ENCODE results near the gene DPEP3.
"Not testable (repeated sequence)": the region's sequence is repeated elsewhere in the genome, so short reads cannot be mapped to it uniquely, and the experiment has no call there.

The DPEP3 gene

DNA sequence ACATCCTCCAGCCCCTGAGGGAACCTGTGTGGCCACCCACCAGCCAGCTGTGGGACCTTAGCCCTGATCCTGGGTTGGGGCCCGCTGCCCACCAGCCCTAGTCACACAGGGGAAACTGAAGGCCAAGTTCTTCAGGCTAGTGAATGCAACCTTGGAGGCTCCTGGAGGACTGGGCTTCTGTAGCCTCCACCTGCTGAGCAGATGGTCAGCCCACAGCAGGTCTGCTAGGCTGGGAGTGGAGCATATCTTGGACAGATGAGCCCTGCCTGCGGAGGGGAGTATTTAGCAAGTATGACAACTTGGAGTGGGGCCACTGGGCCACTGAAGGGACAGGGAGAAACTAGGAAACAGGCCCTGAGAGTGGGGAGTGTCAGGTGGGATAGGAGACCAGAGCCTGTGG is 4.1 kb downstream of the DPEP3 start:
- H2AFZ ChIP-seq (ENCODE audit: low read length, unreplicated experiment) = no peak overlapping the region
- H3K27me3 ChIP-seq (ENCODE audit: insufficient read depth, low read length) = peaks cover 11% of the 10 kb centered on the region; the same call in 1 of the 2 replicates
- H3K36me3 ChIP-seq (ENCODE audit: insufficient read depth, low read length) = no peaks in the 10 kb centered on the region
- no peak overlapping the region for H3K4me3 ChIP-seq (ENCODE audit: low read depth, low read length)
- H3K27ac ChIP-seq (ENCODE audit: low read depth, low read length) = no peak overlapping the region
- no peaks in the 10 kb centered on the region for H3K4me1 ChIP-seq (ENCODE audit: control insufficient read depth, insufficient read depth, low read length, unreplicated experiment)
- no peaks in the 10 kb centered on the region for H3K79me2 ChIP-seq (ENCODE audit: control insufficient read depth, insufficient read depth, low read length, unreplicated experiment)

DNA sequence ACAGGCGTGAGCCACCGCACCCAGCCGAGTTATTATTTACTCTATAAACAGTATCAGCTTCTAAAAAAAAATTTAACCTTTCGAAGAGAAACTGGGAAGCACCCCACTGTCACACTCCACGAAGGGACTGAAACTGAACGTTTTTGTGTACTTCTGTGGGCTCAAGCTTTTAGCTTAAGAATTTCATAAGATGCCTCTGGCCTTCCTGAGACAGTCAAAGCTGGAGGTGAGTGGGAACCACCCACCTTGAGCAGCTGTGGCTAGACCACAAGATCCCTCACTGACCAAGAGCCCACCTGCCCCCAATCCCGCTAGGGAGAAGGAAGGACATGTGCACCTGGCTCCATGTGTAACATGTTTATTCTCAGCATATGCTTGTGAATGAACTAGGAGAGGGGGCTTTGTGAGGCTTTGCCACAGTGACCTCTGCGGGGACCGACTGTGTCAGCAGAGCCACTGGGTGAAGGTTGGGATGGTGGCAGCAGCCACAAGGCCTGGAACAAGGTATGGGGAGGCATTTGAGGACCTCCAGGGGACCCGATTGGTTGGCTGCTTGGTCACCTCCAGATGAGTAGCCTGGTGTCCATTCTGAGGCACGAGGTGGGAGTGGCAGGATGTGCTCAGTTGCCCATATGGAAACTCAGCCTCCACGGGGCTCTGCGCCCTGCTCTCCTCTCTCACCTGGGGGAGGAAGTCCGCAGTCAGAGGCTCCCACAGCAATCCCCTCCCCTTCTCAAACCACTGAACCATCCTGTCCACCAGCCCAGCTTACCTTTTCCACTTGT is 4.8 kb downstream of the DPEP3 start:
- no peak overlapping the region for H3K4me3 ChIP-seq (ENCODE audit: low read depth, low read length)

DNA sequence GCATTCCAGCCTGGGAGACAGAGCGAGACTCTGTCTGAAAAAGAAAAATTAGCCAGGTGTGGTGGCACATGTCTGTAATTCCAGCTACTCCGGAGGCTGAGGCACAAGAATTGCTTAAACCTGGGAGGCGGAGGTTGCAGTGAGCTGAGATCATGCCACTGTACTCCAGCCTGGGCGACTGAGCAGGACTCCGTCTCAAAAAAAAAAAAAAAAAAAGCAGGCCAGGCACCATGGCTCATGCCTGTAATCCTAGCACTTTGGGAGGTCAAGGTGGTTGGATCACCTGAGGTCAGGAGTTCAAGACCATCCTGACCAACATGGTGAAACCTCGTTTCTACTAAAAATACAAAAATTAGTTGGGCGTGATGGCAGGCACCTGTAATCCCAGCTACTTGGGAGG is 8.0 kb downstream of the DPEP3 start:
- H2AFZ ChIP-seq (ENCODE audit: low read length, unreplicated experiment); H3K4me3 ChIP-seq (ENCODE audit: low read depth, low read length); H3K27ac ChIP-seq (ENCODE audit: low read depth, low read length); H3K27me3 ChIP-seq (ENCODE audit: insufficient read depth, low read length); H3K4me1 ChIP-seq (ENCODE audit: control insufficient read depth, insufficient read depth, low read length, unreplicated experiment); H3K36me3 ChIP-seq (ENCODE audit: insufficient read depth, low read length): not testable (repeated sequence)
- H3K79me2 ChIP-seq (ENCODE audit: control insufficient read depth, insufficient read depth, low read length, unreplicated experiment) = peaks cover 10% of the 10 kb centered on the region

More for the DNA sequence above, 4.8 kb downstream of the DPEP3 start:
- Histone ChIP-seq H3K79me2 (ENCODE audit: control insufficient read depth, insufficient read depth, low read length, unreplicated experiment) (no peaks in the 10 kb centered on the region), H3K27ac (ENCODE audit: low read depth, low read length) (no peak overlapping the region), H3K36me3 (ENCODE audit: insufficient read depth, low read length) (no peaks in the 10 kb centered on the region), H2AFZ (ENCODE audit: low read length, unreplicated experiment) (no peak overlapping the region), H3K27me3 (ENCODE audit: insufficient read depth, low read length) (peaks cover 11% of the 10 kb centered on the region; the same call in 1 of the 2 replicates), H3K4me1 (ENCODE audit: control insufficient read depth, insufficient read depth, low read length, unreplicated experiment) (no peaks in the 10 kb centered on the region)

DNA sequence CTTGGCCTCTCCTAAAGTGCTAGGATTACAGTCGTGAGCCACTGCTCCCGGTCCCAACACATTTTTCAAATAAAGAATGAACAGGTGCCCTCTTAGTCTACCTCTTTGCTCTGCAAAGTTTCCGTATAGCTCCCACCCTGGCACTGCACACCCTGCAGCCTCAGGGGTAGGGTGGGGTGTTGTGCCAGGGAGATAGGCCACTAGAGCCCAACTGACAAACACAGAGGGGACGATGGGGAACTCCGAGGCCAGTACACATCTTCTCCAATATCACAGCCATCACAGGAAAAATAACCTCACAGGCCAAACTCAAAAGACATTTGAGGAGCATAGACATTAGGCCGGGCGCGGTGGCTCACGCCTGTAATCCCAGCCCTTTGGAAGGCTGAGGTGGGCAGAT is 9.2 kb downstream of the DPEP3 start:
- H3K36me3 ChIP-seq (ENCODE audit: insufficient read depth, low read length) = no peaks in the 10 kb centered on the region
- H3K79me2 ChIP-seq (ENCODE audit: control insufficient read depth, insufficient read depth, low read length, unreplicated experiment) = peaks cover 22% of the 10 kb centered on the region
- peaks cover 10% of the 10 kb centered on the region for H3K4me1 ChIP-seq (ENCODE audit: control insufficient read depth, insufficient read depth, low read length, unreplicated experiment)
- H3K27ac ChIP-seq (ENCODE audit: low read depth, low read length) = no peak overlapping the region
- H3K27me3 ChIP-seq (ENCODE audit: insufficient read depth, low read length) = no peaks in the 10 kb centered on the region
- H2AFZ ChIP-seq (ENCODE audit: low read length, unreplicated experiment) = no peak overlapping the region
- H3K4me3 ChIP-seq (ENCODE audit: low read depth, low read length) = no peak overlapping the region

- no peaks in the 10 kb centered on the region; the same call in 1 of the 2 replicates for H3K36me3 ChIP-seq (ENCODE audit: insufficient read depth, low read length)
- no peak overlapping the region for H3K27ac ChIP-seq (ENCODE audit: low read depth, low read length)
Measured at GRCh38 chr16:67969254-67970039, 10.9 kb downstream of the DPEP3 start.

DNA sequence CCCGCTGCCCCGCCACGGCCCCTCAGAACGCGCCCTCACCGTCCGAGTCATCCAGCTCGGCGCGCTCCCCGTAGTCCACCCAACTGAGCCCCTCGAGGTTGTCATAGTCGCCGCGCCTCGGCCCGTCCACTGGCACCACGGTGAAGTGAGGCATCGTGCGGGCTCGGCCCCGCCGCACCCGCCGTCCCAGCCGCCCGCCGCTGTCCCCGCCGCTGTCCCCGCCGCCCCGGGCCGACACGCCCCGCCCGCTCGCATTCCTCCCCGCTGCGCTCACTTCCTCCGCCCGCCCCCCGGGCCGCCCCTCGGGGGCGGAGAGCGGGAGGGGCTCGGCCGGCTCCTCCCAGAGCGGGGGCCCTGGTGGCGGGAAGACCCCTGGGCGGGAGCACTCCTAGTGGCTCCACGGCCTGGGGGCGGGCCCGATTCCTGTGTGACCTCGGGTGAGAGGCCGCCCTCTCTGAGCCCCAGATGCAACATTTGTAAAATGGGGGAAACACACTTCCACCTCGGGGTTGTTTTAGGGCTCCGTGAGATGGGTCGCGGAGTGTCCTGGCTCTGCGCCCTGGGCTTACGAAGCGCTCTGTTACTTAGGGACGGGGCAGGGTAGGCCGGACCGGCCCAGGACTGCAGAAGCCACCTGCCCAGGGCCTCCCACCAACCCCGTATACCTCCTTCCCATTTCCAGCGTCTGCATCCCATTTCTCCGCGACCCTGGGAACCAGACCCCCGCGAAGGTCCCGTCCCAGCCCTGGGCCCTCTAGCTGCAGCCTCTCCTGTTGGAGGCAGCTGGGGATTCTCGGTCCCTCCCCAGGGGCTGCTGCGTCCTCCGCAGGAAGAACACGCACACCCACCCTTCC is 11.7 kb downstream of the DPEP3 start, which contains the start of gene SLC12A4:
SLC12A4 (minus strand) TSS at position 238 of the 854 bp plus-strand sequence; CDS start at position 154, 84 bp downstream.
- H3K27ac ChIP-seq (ENCODE audit: low read depth, low read length) = peak within 1 kb of the TSS; percentile 76
- no peaks in the 10 kb centered on the region for H3K27me3 ChIP-seq (ENCODE audit: insufficient read depth, low read length)

More at GRCh38 chr16:67969254-67970039, 10.9 kb downstream of the DPEP3 start:
- Histone ChIP-seq H3K4me3 (ENCODE audit: low read depth, low read length) (peak overlapping the region; percentile 88), H3K4me1 (ENCODE audit: control insufficient read depth, insufficient read depth, low read length, unreplicated experiment) (peaks cover 26% of the 10 kb centered on the region), H3K79me2 (ENCODE audit: control insufficient read depth, insufficient read depth, low read length, unreplicated experiment) (peaks cover 39% of the 10 kb centered on the region), H3K27me3 (ENCODE audit: insufficient read depth, low read length) (no peaks in the 10 kb centered on the region), H2AFZ (ENCODE audit: low read length, unreplicated experiment) (peak overlapping the region; percentile 95)

GRCh38 chr16:67967958-67968399 is 12.3 kb downstream of the DPEP3 start:
- peak overlapping the region; percentile 88 for H3K4me3 ChIP-seq (ENCODE audit: low read depth, low read length)
- H2AFZ ChIP-seq (ENCODE audit: low read length, unreplicated experiment) = peak overlapping the region; percentile 71

More for the DNA sequence above, 11.7 kb downstream of the DPEP3 start, which contains the start of gene SLC12A4:
- Histone ChIP-seq H2AFZ (ENCODE audit: low read length, unreplicated experiment) (peak within 1 kb of the TSS; percentile 95), H3K4me1 (ENCODE audit: control insufficient read depth, insufficient read depth, low read length, unreplicated experiment) (peaks cover 27% of the 10 kb centered on the region), H3K36me3 (ENCODE audit: insufficient read depth, low read length) (peaks cover under 1% of the 10 kb centered on the region), H3K4me3 (ENCODE audit: low read depth, low read length) (peak within 1 kb of the TSS; percentile 88), H3K79me2 (ENCODE audit: control insufficient read depth, insufficient read depth, low read length, unreplicated experiment) (peaks cover 47% of the 10 kb centered on the region)

DNA sequence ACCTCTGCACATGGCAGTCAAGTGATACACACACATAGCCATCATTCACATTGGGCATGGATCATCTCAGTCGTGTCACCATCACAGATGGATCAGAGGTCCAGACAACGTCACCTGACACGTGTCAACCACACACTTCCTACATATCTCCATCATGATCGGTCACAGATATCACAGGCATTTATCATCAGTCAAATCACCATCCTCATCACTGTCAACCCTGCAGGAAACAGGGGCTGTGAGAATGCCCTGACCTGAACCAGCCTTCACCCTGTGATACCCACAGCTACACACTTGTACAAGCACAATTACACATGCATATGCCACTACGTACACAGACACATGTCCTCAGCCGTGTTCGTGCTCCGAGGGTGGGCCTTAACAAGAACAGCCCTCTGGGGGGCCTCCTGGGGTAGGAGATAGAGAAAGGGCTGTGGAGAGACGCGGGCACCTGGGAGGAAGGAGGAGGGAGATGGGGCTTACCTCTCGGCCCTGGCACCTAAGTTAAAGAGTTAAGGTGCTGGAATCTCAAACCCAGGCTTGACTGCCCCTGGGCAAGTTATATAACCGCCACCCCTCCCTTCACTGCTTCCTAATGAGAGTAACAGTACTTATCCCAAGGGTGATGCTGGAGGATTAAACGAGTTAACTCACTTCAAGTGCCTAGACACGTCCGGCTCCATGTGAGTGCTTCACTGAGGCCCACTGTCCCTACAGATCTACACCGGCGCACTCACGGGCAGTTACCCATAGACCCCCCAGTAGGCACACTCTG is 12.9 kb downstream of the DPEP3 start:
- Histone ChIP-seq H2AFZ (ENCODE audit: low read length, unreplicated experiment) (no peak overlapping the region), H3K4me1 (ENCODE audit: control insufficient read depth, insufficient read depth, low read length, unreplicated experiment) (peaks cover 36% of the 10 kb centered on the region), H3K4me3 (ENCODE audit: low read depth, low read length) (peak overlapping the region; percentile 88), H3K36me3 (ENCODE audit: insufficient read depth, low read length) (peaks cover 9% of the 10 kb centered on the region), H3K27me3 (ENCODE audit: insufficient read depth, low read length) (no peaks in the 10 kb centered on the region), H3K27ac (ENCODE audit: low read depth, low read length) (peak overlapping the region; percentile 76), H3K79me2 (ENCODE audit: control insufficient read depth, insufficient read depth, low read length, unreplicated experiment) (peaks cover 55% of the 10 kb centered on the region)

More at GRCh38 chr16:67967958-67968399, 12.3 kb downstream of the DPEP3 start:
- Histone ChIP-seq H3K27me3 (ENCODE audit: insufficient read depth, low read length) (no peaks in the 10 kb centered on the region), H3K4me1 (ENCODE audit: control insufficient read depth, insufficient read depth, low read length, unreplicated experiment) (peaks cover 34% of the 10 kb centered on the region), H3K79me2 (ENCODE audit: control insufficient read depth, insufficient read depth, low read length, unreplicated experiment) (peaks cover 53% of the 10 kb centered on the region), H3K27ac (ENCODE audit: low read depth, low read length) (peak overlapping the region; percentile 76), H3K36me3 (ENCODE audit: insufficient read depth, low read length) (peaks cover 6% of the 10 kb centered on the region)

- Histone ChIP-seq H3K79me2 (ENCODE audit: control insufficient read depth, insufficient read depth, low read length, unreplicated experiment) (peaks cover 58% of the 10 kb centered on the region), H3K27ac (ENCODE audit: low read depth, low read length) (peak overlapping the region; percentile 76), H3K4me3 (ENCODE audit: low read depth, low read length) (peak overlapping the region; percentile 88), H3K27me3 (ENCODE audit: insufficient read depth, low read length) (no peaks in the 10 kb centered on the region), H3K4me1 (ENCODE audit: control insufficient read depth, insufficient read depth, low read length, unreplicated experiment) (peaks cover 37% of the 10 kb centered on the region), H3K36me3 (ENCODE audit: insufficient read depth, low read length) (peaks cover 11% of the 10 kb centered on the region), H2AFZ (ENCODE audit: low read length, unreplicated experiment) (no peak overlapping the region)
Measured at GRCh38 chr16:67966549-67967182, 13.6 kb downstream of the DPEP3 start.

Data from ACC112 (cell line).